ENCODE results near the gene MSI2. TPM values are rescaled to one million over a fixed set of nuclear protein-coding genes. Genes with fewer than 3 reads are reported as not detected.

Gene MSI2
- polyA plus RNA-seq, 3 donors: 86.9 to 111 (median 91.4) TPM

DNA sequence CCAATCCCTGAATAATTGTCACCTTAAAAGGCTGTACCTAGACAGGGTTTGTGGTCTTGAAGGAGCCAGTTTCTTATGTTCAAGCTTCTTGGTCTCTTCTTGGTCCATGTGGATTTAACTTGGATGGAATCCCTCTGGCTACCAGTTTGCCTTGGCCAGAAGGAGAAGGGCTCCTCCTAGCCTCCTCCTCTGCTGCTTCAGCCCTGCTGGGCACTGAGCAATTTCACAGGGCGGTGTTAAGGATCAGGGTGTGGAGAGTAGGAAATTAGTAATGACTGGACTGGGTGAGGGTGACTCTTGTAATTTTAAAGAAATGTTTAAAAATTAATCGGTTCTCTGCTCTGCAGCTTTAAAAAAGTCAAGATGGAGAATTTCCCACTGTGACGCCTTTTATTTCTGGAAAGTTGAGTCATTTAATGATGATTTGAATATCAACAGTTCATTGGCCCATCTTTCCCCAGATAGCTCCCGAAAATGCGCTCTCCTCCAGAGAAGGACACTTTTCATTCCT is 96.4 kb downstream of the MSI2 start:
- no peak for DNase-seq (ENCODE audit: extremely low read depth in 1 of 11, low read depth in 9 of 11, low spot score in 4 of 11)

DNA sequence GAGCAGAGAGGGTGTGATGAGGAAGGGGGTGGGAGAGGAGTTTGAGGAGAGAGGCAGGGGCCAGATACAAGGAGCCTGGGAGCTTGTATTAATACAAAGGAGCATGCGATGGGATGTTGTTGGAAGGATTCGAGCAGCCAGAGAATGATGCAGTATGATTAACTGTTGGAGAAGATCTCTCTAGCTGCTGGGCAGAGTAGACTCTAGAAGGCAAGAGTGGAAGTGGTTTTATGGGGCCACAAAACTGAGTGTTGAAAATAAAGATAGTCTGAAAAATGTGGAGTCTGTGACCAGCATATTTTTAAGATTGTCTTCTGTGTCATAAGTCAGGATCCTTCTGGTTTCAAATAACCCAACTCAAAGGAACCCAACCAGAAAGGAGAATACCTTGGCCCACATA is 98.3 kb downstream of the MSI2 start:
- DNase-seq (ENCODE audit: extremely low read depth in 1 of 11, low read depth in 9 of 11, low spot score in 4 of 11): no peak

DNA sequence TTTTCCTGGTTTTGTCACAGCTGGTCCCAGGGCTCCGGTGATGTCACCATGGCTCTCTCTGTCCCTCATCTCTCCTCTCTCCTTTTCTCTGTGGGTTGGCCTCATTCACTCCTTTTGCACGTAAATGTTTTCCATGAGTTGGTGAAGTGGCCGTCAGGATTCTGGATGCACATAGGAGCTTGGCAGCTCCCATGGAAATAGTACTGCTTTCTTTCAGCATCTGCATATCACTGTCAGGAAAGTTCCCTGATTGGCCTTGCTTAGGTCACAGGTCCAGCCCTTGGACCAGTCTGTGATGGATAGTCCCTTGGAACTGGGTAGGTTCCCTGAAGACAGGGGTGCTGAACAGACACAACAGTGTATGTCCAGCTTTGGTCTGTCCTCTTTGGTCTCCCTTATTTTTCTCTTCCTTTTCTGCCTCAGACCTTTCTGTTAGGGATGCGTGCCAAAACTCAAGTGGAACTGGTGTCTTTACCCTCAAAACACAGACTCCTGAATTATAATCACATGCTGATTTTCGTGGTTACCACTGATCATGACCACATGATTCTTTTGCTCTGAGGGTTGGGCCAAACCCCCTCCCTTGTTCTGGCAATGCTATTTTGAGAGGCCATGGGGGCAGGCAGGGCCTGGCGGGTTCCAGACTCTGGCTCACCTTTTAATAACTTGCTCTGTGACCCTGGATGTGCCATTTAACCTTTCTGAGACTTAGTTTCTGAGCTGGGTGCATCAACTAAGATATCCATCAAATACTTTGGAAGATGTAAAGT is 99.0 kb downstream of the MSI2 start:
- DNase-seq (ENCODE audit: extremely low read depth in 1 of 11, low read depth in 9 of 11, low spot score in 4 of 11): no peak

- DNase-seq (ENCODE audit: extremely low read depth in 1 of 11, low read depth in 9 of 11, low spot score in 4 of 11): no peak
Measured at GRCh38 chr17:57356153-57356718, 99.9 kb downstream of the MSI2 start.

DNA sequence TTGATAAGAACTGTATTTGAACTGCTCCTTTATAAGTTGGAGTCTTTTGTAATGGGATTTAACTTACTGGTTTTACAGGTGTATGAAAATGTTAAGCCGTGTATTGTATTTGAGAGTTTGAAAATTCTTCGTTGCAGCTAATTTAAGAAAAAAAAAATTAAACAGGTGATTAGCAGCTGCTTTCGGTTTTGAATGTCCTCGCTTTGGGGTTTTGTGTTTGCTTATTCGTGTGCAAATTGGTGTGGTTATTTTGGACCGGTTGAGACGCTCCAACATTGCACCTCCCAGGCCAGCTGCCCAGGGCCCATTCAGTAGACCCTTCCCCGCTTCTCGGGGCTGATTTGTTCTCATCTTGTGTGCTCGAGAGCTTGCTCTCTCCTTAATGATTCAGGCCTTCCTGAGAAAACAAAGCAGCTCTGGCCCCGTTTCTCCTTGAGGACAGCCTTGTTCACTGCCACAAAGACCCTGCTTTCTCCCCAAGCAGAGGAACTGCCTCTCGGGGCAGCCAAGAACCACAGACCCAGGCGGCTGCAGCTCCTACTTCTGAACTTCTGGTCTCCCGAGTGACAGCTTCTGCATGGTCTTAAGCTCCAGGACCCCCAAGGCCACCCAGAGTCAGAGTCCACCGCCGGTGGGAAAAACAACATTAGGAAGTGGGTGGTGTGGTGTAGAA is 100.5 kb downstream of the MSI2 start:
- no peak for DNase-seq (ENCODE audit: extremely low read depth in 1 of 11, low read depth in 9 of 11, low spot score in 4 of 11)

DNA sequence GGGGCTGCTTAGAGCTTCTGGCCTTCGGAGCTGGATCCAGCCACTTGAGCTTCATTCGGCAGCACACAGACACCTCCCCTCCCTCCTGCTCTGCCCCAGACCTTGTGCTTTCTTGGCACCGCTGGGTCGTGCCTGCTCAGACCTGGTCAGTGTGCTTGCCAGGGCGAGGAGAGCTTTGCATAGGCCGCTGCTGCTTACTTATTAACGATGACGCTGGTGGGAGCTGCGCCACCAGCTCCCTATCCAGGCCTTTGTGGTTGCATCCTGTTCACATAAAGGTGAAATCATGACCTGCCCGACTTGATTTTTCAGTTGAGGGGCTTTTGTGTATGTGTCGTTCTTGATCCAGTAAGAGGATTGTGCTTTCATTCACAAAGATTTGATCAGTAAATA is 101.1 kb downstream of the MSI2 start:
- DNase-seq (ENCODE audit: extremely low read depth in 1 of 11, low read depth in 9 of 11, low spot score in 4 of 11): peak in 6 of 11 donors; percentile 40 to 62 (median 56)

DNA sequence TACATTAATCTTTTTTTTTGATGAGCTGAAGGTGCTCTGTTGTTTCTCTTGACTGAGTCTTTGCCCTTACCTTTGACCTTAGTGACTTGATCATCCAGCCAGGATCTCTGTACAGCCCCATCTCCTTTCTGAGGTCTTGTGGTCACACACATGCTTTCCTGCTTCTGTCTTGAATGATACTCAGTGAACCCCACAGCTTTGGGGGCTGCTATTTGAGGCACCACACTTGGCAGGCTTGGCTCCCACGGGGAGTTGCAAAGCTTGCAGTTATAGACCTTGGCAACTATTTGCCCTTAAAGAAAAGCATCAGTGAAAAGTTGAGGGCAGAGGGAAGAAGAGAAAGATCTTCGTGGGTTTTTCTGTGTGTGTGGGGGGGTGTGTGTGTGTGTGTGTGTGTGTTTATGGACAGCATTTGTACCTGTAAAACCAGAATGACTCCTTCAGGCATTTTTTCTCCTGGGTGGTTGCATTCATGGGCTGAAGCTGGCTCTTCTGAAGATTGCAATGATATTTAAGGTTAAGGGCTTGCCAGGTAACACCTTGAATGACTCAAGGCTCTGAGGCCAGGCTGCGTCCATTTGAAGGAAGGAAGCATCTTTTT is 101.6 kb downstream of the MSI2 start:
- no peak for DNase-seq (ENCODE audit: extremely low read depth in 1 of 11, low read depth in 9 of 11, low spot score in 4 of 11)

GRCh38 chr17:57360266-57360665 is 103.9 kb downstream of the MSI2 start:
- DNase-seq (ENCODE audit: extremely low read depth in 1 of 11, low read depth in 9 of 11, low spot score in 4 of 11): no peak

DNA sequence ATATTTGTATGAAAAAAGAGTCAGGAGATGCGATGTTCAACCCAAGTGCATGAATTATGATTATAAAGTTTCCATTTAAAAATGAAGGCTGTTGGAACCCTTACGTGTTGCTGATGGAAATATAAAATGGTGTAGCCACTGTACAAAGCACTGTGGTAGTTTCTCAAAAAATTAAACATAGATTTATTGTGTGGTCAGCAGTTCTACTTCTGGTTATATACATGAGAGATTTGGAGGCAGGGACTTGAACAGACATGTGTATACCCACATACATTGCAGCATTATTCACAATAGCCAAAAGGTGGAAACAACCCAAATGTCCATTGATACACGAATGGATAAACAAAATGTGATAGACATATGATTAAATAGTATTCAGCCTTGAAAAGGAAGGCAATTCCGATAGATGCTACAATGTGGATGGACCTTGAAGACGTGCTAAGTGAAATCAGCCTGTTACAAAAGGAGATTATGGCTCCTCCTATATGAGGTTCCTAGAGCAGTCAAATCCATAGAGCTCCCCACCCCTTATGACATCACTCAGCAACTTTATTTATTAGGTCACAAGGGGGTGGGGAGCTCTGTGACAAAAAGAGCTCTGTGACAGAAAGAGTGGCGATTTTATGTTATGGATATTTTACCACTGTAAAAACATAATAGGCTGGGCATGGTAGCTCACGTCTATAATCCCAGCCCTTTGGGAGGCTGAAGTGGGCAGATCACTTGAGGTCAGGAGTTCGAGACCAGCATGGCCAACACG is 106.7 kb downstream of the MSI2 start:
- DNase-seq (ENCODE audit: extremely low read depth in 1 of 11, low read depth in 9 of 11, low spot score in 4 of 11): no peak

- DNase-seq (ENCODE audit: extremely low read depth in 1 of 11, low read depth in 9 of 11, low spot score in 4 of 11): no peak
Measured at GRCh38 chr17:57363580-57363979, 107.3 kb downstream of the MSI2 start.

GRCh38 chr17:57363998-57364643 is 107.8 kb downstream of the MSI2 start:
- no peak for DNase-seq (ENCODE audit: extremely low read depth in 1 of 11, low read depth in 9 of 11, low spot score in 4 of 11)

DNA sequence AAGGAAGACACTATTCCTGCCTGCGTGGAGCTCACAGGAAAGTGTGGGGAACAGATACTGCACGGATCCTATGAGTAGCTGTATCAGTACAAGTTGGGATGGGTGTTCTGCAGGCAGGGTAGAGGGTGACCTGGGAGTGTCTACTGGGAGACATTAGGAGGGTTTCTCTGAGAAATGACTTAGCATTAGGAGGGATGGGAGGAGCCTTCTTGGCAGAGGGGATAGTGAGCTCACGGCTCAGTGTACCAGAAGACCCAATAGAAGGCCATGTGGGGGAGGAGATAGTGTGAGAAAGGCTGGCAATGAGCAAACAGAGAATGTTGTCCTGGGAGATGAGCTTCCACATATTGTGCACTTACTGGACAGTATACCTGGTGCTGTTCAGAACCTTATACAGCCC is 109.1 kb downstream of the MSI2 start:
- DNase-seq (ENCODE audit: extremely low read depth in 1 of 11, low read depth in 9 of 11, low spot score in 4 of 11): no peak

DNA sequence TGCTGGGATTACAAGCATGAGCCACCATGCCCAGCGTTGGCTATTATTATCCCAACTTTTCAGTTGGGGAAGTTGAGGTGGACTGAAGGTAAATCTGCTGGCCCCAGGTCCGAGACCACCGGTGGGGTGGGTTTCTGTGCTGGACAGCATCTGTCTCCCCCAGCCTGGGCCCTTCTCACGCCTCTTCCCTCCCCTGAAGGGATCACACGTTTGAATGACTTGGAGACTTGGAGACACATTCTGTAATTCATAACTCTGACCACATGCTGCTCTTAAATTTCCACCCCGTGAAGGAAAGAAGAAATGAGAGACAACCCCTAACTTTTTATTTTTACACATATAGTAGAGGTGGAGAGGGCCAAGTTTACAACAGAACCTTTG is 109.8 kb downstream of the MSI2 start:
- no peak for DNase-seq (ENCODE audit: extremely low read depth in 1 of 11, low read depth in 9 of 11, low spot score in 4 of 11)

DNA sequence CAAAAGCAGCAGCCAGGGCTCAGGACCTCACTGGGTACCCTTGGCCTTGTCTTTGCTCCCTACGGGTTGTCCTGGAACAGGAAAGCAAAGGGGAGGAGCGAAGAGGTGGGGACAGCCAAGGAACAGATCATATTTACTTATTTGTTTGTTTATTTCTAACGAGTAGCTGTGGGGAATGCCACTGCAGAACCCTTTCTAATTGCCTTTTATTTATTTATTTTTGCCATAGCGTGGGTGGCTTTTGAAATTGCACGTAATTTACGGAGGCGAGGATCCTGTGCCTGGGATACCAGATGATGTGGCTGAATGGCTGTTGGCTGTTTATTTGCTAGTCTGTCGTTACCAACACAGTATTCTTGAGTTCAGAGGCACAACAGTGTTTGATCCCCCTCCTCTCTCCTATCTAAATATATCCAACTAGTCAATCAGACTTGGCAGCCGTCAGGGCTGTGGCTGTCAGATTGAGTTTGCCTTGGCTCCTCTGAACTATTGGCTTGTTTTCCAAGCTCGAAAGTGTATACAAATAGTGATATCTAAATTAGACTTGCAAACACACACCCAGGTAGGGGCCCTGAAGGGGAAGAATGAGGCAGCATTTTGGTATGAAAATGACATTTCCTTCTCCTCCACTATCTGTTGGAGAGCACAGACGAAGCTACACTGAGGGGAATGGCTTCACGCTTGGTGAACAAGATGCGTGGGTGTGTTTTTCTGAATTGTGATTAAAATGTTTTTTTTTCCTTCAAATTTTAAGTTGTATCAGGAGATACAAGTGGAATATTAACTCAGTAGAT is 110.4 kb downstream of the MSI2 start:
- DNase-seq (ENCODE audit: extremely low read depth in 1 of 11, low read depth in 9 of 11, low spot score in 4 of 11): no peak

- no peak for DNase-seq (ENCODE audit: extremely low read depth in 1 of 11, low read depth in 9 of 11, low spot score in 4 of 11)
Measured at GRCh38 chr17:57368637-57369336, 112.5 kb downstream of the MSI2 start.

GRCh38 chr17:57369509-57369945 is 113.2 kb downstream of the MSI2 start:
- no peak for DNase-seq (ENCODE audit: extremely low read depth in 1 of 11, low read depth in 9 of 11, low spot score in 4 of 11)

GRCh38 chr17:57370037-57370581 is 113.8 kb downstream of the MSI2 start:
- DNase-seq (ENCODE audit: extremely low read depth in 1 of 11, low read depth in 9 of 11, low spot score in 4 of 11): peak in 1 of 11 donors; percentile 71

All from renal cortex interstitium (tissue), 11 donors.